Measurements from ENCODE around the gene CORT. TPM values are rescaled to one million over a fixed set of nuclear protein-coding genes. Genes with fewer than 3 reads are reported as not detected.

Gene CORT
- total RNA-seq, 2 experiments from 2014 or later: not detected

DNA sequence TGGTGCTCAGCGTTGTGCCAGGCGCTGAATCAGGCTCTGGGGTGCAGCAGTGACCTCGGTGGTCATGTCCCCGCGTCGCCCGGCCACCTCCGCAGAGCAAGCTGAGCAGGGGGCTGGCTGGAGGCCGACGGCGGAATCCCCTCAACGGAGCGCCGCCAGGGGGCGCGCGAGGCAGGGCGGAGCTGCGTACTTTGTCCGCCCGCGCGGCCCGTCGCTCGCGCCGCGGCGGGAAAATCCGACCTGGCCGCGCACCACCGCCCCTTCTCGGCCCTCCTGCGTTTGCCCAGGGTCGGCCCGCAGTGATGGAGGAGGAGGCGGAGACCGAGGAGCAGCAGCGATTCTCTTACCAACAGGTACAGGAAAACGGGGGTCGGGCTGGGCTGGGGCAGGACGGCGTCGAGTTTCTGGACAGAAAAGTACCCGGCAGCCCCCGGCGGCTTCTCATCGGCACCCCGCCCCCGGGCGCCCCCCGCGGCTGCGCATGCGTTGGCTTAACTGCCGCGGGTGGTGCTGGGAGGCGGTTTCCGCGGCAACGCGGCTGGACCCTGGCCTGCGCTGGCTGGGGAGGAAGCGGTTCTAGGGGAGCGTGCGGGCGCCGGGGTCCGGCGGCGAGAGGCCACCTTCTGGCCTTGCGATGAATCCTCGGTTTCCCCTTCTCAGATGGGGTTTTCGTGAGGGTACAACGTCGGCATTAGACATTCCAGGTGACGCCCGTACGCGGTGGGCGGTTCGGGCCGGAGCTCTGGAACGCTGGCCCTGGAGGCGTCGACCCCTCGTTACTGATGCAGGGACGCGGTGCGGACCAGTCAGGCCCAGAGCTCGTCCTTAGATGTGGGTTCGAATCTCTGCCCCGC lies 19.4 kb upstream of the CORT start, which contains the start of gene CENPS:
TSS of gene CENPS (plus strand) at position 218 of the 854 bp plus-strand sequence. CDS start at position 303, 85 bp downstream.
- DNase-seq: peak; percentile 96
- peaks cover 5% of the 10 kb centered on the region for H3K36me3 Mint-ChIP-seq
- H3K4me1 Mint-ChIP-seq: peaks cover 21% of the 10 kb centered on the region
- H3K27ac Mint-ChIP-seq: peak within 1 kb of the TSS; percentile 96
- no peaks in the 10 kb centered on the region for H3K9me3 Mint-ChIP-seq
- H3K27me3 Mint-ChIP-seq: no peaks in the 10 kb centered on the region
- peak within 1 kb of the TSS; percentile 91 for H3K4me3 Mint-ChIP-seq

- Mint-ChIP-seq H3K36me3 (peaks cover 5% of the 10 kb centered on the region), H3K27ac (peak overlapping the region; percentile 96), H3K9me3 (no peaks in the 10 kb centered on the region), H3K27me3 (no peaks in the 10 kb centered on the region), H3K4me1 (peaks cover 21% of the 10 kb centered on the region), H3K4me3 (peak overlapping the region; percentile 91)
- DNase-seq: peak; percentile 24
Observed at GRCh38 chr1:10431070-10431730, 18.6 kb upstream of the CORT start.

DNA sequence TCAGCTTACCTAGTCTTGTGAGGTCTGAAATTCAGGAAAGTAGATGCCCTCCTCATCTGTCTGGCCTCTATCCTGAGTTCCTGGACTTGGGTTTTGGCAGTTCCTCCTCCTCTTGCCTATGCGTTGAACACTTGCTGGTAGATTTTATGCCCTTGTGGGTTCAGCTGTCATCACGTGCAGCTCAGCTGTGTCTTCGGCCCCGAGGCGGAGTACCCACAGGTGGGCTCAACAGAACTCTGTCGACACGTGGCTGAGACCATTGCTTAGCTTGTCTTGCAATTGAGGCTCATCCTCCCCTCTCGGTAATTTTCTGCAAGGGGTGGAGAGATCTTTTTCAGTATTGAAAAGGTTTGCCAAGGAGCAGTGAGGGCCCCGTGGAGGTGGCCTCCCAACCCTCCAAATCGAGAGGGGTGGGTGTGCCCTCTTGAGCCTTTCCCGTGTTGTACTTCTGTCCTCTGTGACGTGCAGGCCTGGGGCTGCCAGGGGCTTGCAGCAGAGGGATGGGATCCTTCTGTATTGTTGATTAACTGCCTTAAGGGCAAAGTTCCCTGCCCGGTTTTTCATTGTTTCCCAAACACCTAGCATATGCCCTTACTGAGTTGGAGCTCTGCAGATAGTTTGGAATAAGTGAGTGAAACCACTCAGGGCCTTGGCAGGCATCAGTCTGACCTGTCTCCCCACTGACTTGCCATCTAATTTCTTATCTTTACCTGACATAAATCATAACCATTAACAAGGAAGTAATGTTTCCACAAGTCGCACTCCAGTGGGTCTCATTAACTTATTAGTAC lies 16.7 kb upstream of the CORT start:
- Mint-ChIP-seq H3K27ac (no peak overlapping the region), H3K4me3 (peak overlapping the region; percentile 14), H3K9me3 (no peaks in the 10 kb centered on the region), H3K4me1 (peaks cover 22% of the 10 kb centered on the region), H3K36me3 (peaks cover 5% of the 10 kb centered on the region), H3K27me3 (no peaks in the 10 kb centered on the region)
- no peak for DNase-seq

DNA sequence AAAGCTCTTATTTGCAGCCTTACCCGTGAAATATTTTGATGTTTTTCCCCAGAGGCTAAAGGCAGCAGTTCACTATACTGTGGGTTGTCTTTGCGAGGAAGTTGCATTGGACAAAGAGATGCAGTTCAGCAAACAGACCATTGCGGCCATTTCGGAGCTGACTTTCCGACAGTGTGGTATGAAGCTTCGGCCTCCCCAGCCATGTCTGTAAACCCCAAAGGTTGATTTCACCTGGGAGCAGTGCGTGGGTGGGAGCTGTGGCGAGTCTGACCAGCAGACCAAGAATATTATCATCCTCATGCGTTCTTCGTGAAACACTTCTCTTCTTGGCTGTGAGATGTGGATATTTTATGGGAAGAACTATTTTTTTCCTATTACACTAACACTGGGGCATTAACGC lies 16.0 kb upstream of the CORT start:
- H3K36me3 Mint-ChIP-seq: peaks cover 5% of the 10 kb centered on the region
- H3K9me3 Mint-ChIP-seq: no peaks in the 10 kb centered on the region
- peaks cover 22% of the 10 kb centered on the region for H3K4me1 Mint-ChIP-seq
- DNase-seq: no peak
- H3K27ac Mint-ChIP-seq: no peak overlapping the region
- H3K4me3 Mint-ChIP-seq: no peak overlapping the region
- no peaks in the 10 kb centered on the region for H3K27me3 Mint-ChIP-seq

DNA sequence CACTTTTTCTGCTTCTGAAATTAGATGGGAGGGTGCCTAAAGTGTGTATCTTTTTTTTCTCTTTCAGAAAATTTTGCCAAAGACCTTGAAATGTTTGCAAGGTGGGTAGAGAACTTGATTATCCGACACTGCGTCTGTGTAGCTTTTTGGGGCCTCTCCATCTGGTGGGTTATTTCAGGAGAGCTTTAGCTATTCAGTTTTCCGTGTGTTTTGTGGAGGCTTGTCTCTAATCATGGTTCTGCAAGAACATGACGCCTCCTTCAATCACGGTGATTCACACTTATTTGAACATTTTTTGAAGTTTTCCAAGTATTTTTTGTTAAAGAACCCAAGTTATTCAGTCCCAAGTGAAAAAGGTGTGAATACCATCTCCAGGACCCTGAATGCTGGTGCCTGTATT lies 15.2 kb upstream of the CORT start:
- Mint-ChIP-seq H3K4me3 (no peak overlapping the region), H3K4me1 (peaks cover 21% of the 10 kb centered on the region), H3K27ac (no peak overlapping the region), H3K9me3 (no peaks in the 10 kb centered on the region), H3K36me3 (peaks cover 5% of the 10 kb centered on the region), H3K27me3 (no peaks in the 10 kb centered on the region)
- DNase-seq: no peak

- H3K27me3 Mint-ChIP-seq: no peaks in the 10 kb centered on the region
- H3K36me3 Mint-ChIP-seq: no peaks in the 10 kb centered on the region
- no peak overlapping the region for H3K4me3 Mint-ChIP-seq
- no peaks in the 10 kb centered on the region for H3K9me3 Mint-ChIP-seq
- no peak overlapping the region for H3K27ac Mint-ChIP-seq
- no peak for DNase-seq
- H3K4me1 Mint-ChIP-seq: peaks cover 8% of the 10 kb centered on the region
Observed at GRCh38 chr1:10437052-10437451, 12.8 kb upstream of the CORT start.

- DNase-seq: no peak
- Mint-ChIP-seq H3K4me1 (peaks cover 4% of the 10 kb centered on the region), H3K27me3 (no peaks in the 10 kb centered on the region), H3K27ac (no peak overlapping the region), H3K4me3 (no peak overlapping the region), H3K9me3 (no peaks in the 10 kb centered on the region), H3K36me3 (no peaks in the 10 kb centered on the region)
Observed at GRCh38 chr1:10438677-10439163, 11.1 kb upstream of the CORT start.

DNA sequence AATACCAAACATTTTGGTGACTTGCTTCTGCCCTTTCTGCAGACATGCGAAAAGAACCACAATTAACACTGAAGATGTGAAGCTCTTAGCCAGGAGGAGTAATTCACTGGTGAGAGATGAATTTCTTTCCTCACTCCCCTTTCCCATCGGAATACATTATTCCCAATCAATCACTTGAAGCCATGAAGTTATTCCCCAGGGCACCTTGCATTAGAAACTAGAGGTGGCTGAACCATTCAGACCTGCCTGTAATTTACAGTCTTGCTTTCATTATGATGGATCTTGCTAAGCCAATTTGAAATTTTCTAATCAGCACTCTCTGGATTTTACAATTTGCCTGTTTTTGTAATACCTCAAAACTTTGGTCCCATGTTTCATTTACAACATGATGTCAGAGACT lies 9.5 kb upstream of the CORT start:
- Mint-ChIP-seq H3K4me1 (peaks cover 2% of the 10 kb centered on the region), H3K27ac (no peak overlapping the region), H3K36me3 (peaks cover 3% of the 10 kb centered on the region), H3K9me3 (no peaks in the 10 kb centered on the region), H3K27me3 (no peaks in the 10 kb centered on the region), H3K4me3 (no peak overlapping the region)
- no peak for DNase-seq

- H3K27me3 Mint-ChIP-seq: no peaks in the 10 kb centered on the region
- peaks cover 2% of the 10 kb centered on the region for H3K4me1 Mint-ChIP-seq
Observed at GRCh38 chr1:10440794-10441193, 9.0 kb upstream of the CORT start.

DNA sequence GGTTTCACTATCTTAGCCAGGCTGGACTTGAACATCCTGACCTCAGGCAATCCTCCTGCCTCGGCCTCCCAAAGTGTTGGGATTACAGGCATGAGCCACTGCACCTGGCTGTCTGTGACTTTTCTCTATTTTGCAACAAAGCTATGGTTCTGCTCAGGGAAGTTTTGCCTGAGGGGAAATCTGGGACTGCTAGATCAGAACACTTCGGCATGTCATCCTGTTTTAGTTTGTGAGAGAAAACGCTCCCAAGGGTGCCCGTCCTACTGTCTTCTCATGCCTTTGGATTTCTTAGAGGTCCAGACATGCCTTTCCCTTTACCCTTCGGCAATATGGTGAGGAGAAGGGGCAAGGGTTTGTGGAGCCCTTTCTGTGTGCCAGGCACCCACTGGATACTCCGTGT lies 5.6 kb upstream of the CORT start:
- DNase-seq: no peak
- H3K4me1 Mint-ChIP-seq: no peaks in the 10 kb centered on the region
- no peak overlapping the region for H3K27ac Mint-ChIP-seq
- no peaks in the 10 kb centered on the region for H3K27me3 Mint-ChIP-seq
- H3K4me3 Mint-ChIP-seq: no peak overlapping the region
- peaks cover 10% of the 10 kb centered on the region for H3K36me3 Mint-ChIP-seq
- H3K9me3 Mint-ChIP-seq: no peaks in the 10 kb centered on the region

More at GRCh38 chr1:10440794-10441193, 9.0 kb upstream of the CORT start:
- DNase-seq: no peak
- H3K9me3 Mint-ChIP-seq: no peaks in the 10 kb centered on the region
- no peak overlapping the region for H3K4me3 Mint-ChIP-seq
- peaks cover 3% of the 10 kb centered on the region for H3K36me3 Mint-ChIP-seq
- H3K27ac Mint-ChIP-seq: no peak overlapping the region

GRCh38 chr1:10444795-10445397 lies 4.9 kb upstream of the CORT start:
- peaks cover 10% of the 10 kb centered on the region for H3K36me3 Mint-ChIP-seq
- no peaks in the 10 kb centered on the region for H3K4me1 Mint-ChIP-seq
- no peak overlapping the region for H3K27ac Mint-ChIP-seq
- H3K4me3 Mint-ChIP-seq: no peak overlapping the region
- H3K9me3 Mint-ChIP-seq: no peaks in the 10 kb centered on the region
- no peaks in the 10 kb centered on the region for H3K27me3 Mint-ChIP-seq
- no peak for DNase-seq

- Mint-ChIP-seq H3K4me1 (no peaks in the 10 kb centered on the region), H3K4me3 (no peak overlapping the region), H3K36me3 (peaks cover 10% of the 10 kb centered on the region), H3K27ac (no peak overlapping the region), H3K9me3 (no peaks in the 10 kb centered on the region), H3K27me3 (no peaks in the 10 kb centered on the region)
- DNase-seq: no peak
Observed at GRCh38 chr1:10446790-10447422, 2.9 kb upstream of the CORT start.

DNA sequence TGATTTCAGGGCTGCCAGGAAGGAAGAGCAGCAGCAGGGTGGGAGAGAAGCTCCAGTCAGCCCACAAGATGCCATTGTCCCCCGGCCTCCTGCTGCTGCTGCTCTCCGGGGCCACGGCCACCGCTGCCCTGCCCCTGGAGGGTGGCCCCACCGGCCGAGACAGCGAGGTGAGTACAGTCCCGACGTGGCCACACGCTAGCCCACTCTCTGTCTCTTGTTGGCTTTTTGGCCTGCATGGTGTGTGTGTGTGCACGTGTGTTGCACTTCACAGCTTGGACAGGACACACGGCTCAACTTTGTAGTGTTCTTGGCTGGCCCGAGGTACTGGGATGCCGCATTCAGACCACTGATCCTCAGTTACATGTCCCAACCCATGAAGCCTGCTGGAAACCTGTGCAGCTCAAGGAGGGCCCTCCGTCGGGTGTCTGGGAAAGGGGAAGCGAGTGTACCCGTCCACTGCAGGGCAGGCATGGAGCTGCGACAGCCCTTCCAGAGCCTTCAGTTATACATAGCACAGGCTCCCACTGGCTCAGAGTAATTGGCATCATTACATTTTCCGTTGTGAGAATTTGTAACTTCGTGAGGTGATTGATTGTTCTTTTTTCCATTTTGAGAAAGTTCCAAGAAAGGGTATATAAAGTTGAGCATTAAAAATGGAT lies 454 bp downstream of the CORT start:
- no peaks in the 10 kb centered on the region for H3K27me3 Mint-ChIP-seq
- peaks cover 15% of the 10 kb centered on the region for H3K36me3 Mint-ChIP-seq
- no peak for DNase-seq
- H3K9me3 Mint-ChIP-seq: no peaks in the 10 kb centered on the region
- no peak overlapping the region for H3K27ac Mint-ChIP-seq
- no peaks in the 10 kb centered on the region for H3K4me1 Mint-ChIP-seq
- no peak overlapping the region for H3K4me3 Mint-ChIP-seq

GRCh38 chr1:10450836-10451235 lies 1.0 kb downstream of the CORT start:
- no peak for DNase-seq
- Mint-ChIP-seq H3K4me1 (no peaks in the 10 kb centered on the region), H3K27me3 (no peaks in the 10 kb centered on the region), H3K9me3 (no peaks in the 10 kb centered on the region), H3K4me3 (no peak overlapping the region), H3K36me3 (peaks cover 15% of the 10 kb centered on the region), H3K27ac (no peak overlapping the region)
